ENCODE results near the gene ANAPC4. TPM values are rescaled to one million over a fixed set of nuclear protein-coding genes. Genes with fewer than 3 reads are reported as not detected.

Gene ANAPC4
- total RNA-seq, 1 donor from 2014 or later, result 33.0 TPM

GRCh38 chr4:25437926-25438325 is 60.9 kb downstream of the ANAPC4 start:
- Histone ChIP-seq H3K36me3 (no peaks in the 10 kb centered on the region), H3K27me3 (no peaks in the 10 kb centered on the region), H3K9me3 (no peaks in the 10 kb centered on the region), H3K4me3 (no peak overlapping the region), H3K27ac (no peak overlapping the region), H3K4me1 (peaks cover 10% of the 10 kb centered on the region)
- DNase-seq (no peak), ATAC-seq (no peak)
- intact Hi-C loops (cut with DNase I), result no loop called here
- TF ChIP-seq CTCF (IDR thresholded peaks at IDR 0.05), result no peak

GRCh38 chr4:25439918-25440477 is 62.9 kb downstream of the ANAPC4 start:
- Histone ChIP-seq H3K9me3 (no peaks in the 10 kb centered on the region), H3K27me3 (no peaks in the 10 kb centered on the region), H3K4me1 (peaks cover 10% of the 10 kb centered on the region), H3K36me3 (no peaks in the 10 kb centered on the region), H3K27ac (peak overlapping the region; percentile 8), H3K4me3 (no peak overlapping the region)
- DNase-seq (no peak), ATAC-seq (peak; percentile 76)
- intact Hi-C loops (cut with DNase I), result no loop called here
- peak; percentile 92 for TF ChIP-seq CTCF (IDR thresholded peaks at IDR 0.05)

GRCh38 chr4:25440478-25441030 is 63.5 kb downstream of the ANAPC4 start:
- TF ChIP-seq CTCF (IDR thresholded peaks at IDR 0.05), result no peak
- Histone ChIP-seq H3K4me3 (no peak overlapping the region), H3K27me3 (no peaks in the 10 kb centered on the region), H3K4me1 (peaks cover 10% of the 10 kb centered on the region), H3K36me3 (no peaks in the 10 kb centered on the region), H3K27ac (peak overlapping the region; percentile 8), H3K9me3 (no peaks in the 10 kb centered on the region)
- intact Hi-C loops (cut with DNase I), result no loop called here
- ATAC-seq, result no peak
- DNase-seq, result no peak

- Histone ChIP-seq H3K27me3 (no peaks in the 10 kb centered on the region), H3K4me1 (peaks cover 10% of the 10 kb centered on the region), H3K9me3 (no peaks in the 10 kb centered on the region), H3K27ac (no peak overlapping the region), H3K36me3 (no peaks in the 10 kb centered on the region), H3K4me3 (no peak overlapping the region)
- intact Hi-C loops (cut with DNase I), result no loop called here
- DNase-seq, result peak; percentile 77
- peak; percentile 86 for ATAC-seq
- TF ChIP-seq CTCF (IDR thresholded peaks at IDR 0.05), result peak; percentile 52
Measured at GRCh38 chr4:25441519-25442117, 64.6 kb downstream of the ANAPC4 start.

- Histone ChIP-seq H3K9me3 (no peaks in the 10 kb centered on the region), H3K27me3 (no peaks in the 10 kb centered on the region), H3K27ac (peak overlapping the region; percentile 24), H3K36me3 (no peaks in the 10 kb centered on the region), H3K4me1 (peaks cover 10% of the 10 kb centered on the region), H3K4me3 (no peak overlapping the region)
- no peak for TF ChIP-seq CTCF (IDR thresholded peaks at IDR 0.05)
- ATAC-seq, result peak; percentile 63
- intact Hi-C loops (cut with DNase I), result no loop called here
- DNase-seq, result peak; percentile 70
Measured at GRCh38 chr4:25442863-25443307, 65.8 kb downstream of the ANAPC4 start.

Data from upper lobe of right lung (tissue), 1 donor.